H9 (cell line): ENCODE data around the gene RHOU. TPM values are rescaled to one million over a fixed set of nuclear protein-coding genes. Genes with fewer than 3 reads are reported as not detected.

ENCODE experiments used
- DNase-seq: peaks from one replicate; pipeline ENCODE4 v3.0.0-alpha.2; 2017
- H2AFZ ChIP-seq: one replicate; pipeline ENCODE4 v1.6.1; 2013; ENCODE audit warnings: mild to moderate bottlenecking, low read length, control low read depth, moderate library complexity
- H2AK5ac ChIP-seq: 2 replicates; pipeline ENCODE4 v1.6.1; 2013; ENCODE audit warnings: low read length, control low read depth, mixed read lengths; ENCODE audit not compliant: insufficient read length
- H2BK120ac ChIP-seq: one replicate; pipeline ENCODE4 v1.6.1; 2013; ENCODE audit warnings: low read depth, mild to moderate bottlenecking, low read length, control low read depth, inconsistent platforms; ENCODE audit not compliant: poor library complexity, severe bottlenecking
- H2BK12ac ChIP-seq: 2 replicates; pipeline ENCODE4 v1.6.1; 2013; ENCODE audit warnings: low read length, control low read depth, mixed read lengths, low read depth; ENCODE audit not compliant: insufficient read length
- H2BK15ac ChIP-seq: 2 replicates; pipeline ENCODE4 v1.6.1; 2013; ENCODE audit warnings: low read depth, low read length, control low read depth
- H2BK20ac ChIP-seq: one replicate; pipeline ENCODE4 v1.6.1; 2013; ENCODE audit warnings: low read depth, mild to moderate bottlenecking, low read length, control low read depth, inconsistent platforms; ENCODE audit not compliant: poor library complexity, severe bottlenecking
- H2BK5ac ChIP-seq: 2 replicates; pipeline ENCODE4 v1.6.1; 2013; ENCODE audit warnings: low read length, control low read depth, mixed read lengths; ENCODE audit not compliant: insufficient read length
- H3K14ac ChIP-seq: 2 replicates; pipeline ENCODE4 v1.6.1; 2013; ENCODE audit warnings: low read length, control low read depth; ENCODE audit not compliant: insufficient read depth
- H3K18ac ChIP-seq: 2 replicates; pipeline ENCODE4 v1.6.1; 2013; ENCODE audit warnings: low read depth, mild to moderate bottlenecking, mixed read lengths, low read length, control low read depth; ENCODE audit not compliant: insufficient read length
- H3K23ac ChIP-seq: 2 replicates; pipeline ENCODE4 v1.6.1; 2013; ENCODE audit warnings: low read length, control low read depth, mixed read lengths, low read depth; ENCODE audit not compliant: insufficient read length
- H3K23me2 ChIP-seq: 2 replicates; pipeline ENCODE4 v1.6.1; 2013; ENCODE audit warnings: low read depth, mild to moderate bottlenecking, mixed read lengths, low read length, control low read depth; ENCODE audit not compliant: insufficient read length, poor library complexity, severe bottlenecking
- H3K27ac ChIP-seq: 2 replicates; pipeline ENCODE4 v1.5.1; 2013; ENCODE audit warnings: low read length, control low read depth, mixed read lengths, low read depth; ENCODE audit not compliant: insufficient read length
- H3K27me3 ChIP-seq: 2 replicates; pipeline ENCODE4 v1.6.1; 2013; ENCODE audit warnings: low read length, control low read depth, inconsistent platforms; ENCODE audit not compliant: insufficient read depth
- H3K4ac ChIP-seq: 2 replicates; pipeline ENCODE4 v1.6.1; 2013; ENCODE audit warnings: low read depth, mild to moderate bottlenecking, control low read depth, inconsistent platforms, low read length, moderate library complexity
- H3K4me1 ChIP-seq: 2 replicates; pipeline ENCODE4 v1.6.1; 2013; ENCODE audit warnings: low read length, control low read depth, inconsistent platforms; ENCODE audit not compliant: insufficient read depth
- H3K4me2 ChIP-seq: 2 replicates; pipeline ENCODE4 v1.6.1; 2013; ENCODE audit warnings: low read length, control low read depth, mixed read lengths; ENCODE audit not compliant: insufficient read length, insufficient read depth
- H3K56ac ChIP-seq: 2 replicates; pipeline ENCODE4 v1.6.1; 2013; ENCODE audit warnings: low read depth, mild to moderate bottlenecking, mixed read lengths, low read length, control low read depth; ENCODE audit not compliant: insufficient read length
- H3K79me1 ChIP-seq: 2 replicates; pipeline ENCODE4 v1.6.1; 2013; ENCODE audit warnings: low read depth, mild to moderate bottlenecking, moderate library complexity, low read length, control low read depth, inconsistent platforms; ENCODE audit not compliant: insufficient read depth, poor library complexity, severe bottlenecking
- H3K79me2 ChIP-seq: 2 replicates; pipeline ENCODE4 v1.6.1; 2013; ENCODE audit warnings: low read length, control low read depth, inconsistent platforms; ENCODE audit not compliant: insufficient read depth
- H3K9ac ChIP-seq: 2 replicates; pipeline ENCODE4 v1.6.1; 2013; ENCODE audit warnings: low read length, control low read depth, mixed read lengths; ENCODE audit not compliant: insufficient read length; ENCODE audit errors: extremely low read depth
- H3K9me3 ChIP-seq: one replicate; pipeline ENCODE4 v1.6.1; 2013; ENCODE audit warnings: low read depth, low read length, inconsistent platforms; ENCODE audit not compliant: control insufficient read depth
- H3T11ph ChIP-seq: one replicate; pipeline ENCODE4 v1.6.1; 2013; ENCODE audit warnings: mild to moderate bottlenecking, low read length, control low read depth, inconsistent platforms
- H4K20me1 ChIP-seq: one replicate; pipeline ENCODE4 v1.6.1; 2013; ENCODE audit not compliant: control insufficient read depth, insufficient read length, insufficient read depth
- H4K5ac ChIP-seq: 2 replicates; pipeline ENCODE4 v1.6.1; 2013; ENCODE audit warnings: low read depth, mild to moderate bottlenecking, mixed read lengths, low read length, control low read depth; ENCODE audit not compliant: insufficient read length
- H4K8ac ChIP-seq: replicated peaks from 2 replicates; pipeline ENCODE4 v1.6.1; 2013; ENCODE audit warnings: low read length, control low read depth, mixed read lengths, low read depth; ENCODE audit not compliant: insufficient read length
- H4K91ac ChIP-seq: 2 replicates; pipeline ENCODE4 v1.6.1; 2013; ENCODE audit warnings: low read depth, mild to moderate bottlenecking, moderate library complexity, mixed read lengths, low read length, control low read depth; ENCODE audit not compliant: insufficient read length
- H3K27ac Mint-ChIP-seq, 3 experiments: 2 replicates in 2 of 3; 3 replicates in 1 of 3; pipeline ENCODE4 v1.8.0; 2020 to 2021; ENCODE audit warnings: mixed read lengths in 3 of 3, mild to moderate bottlenecking in 1 of 3, moderate library complexity in 1 of 3
- H3K27me3 Mint-ChIP-seq: 2 replicates; pipeline ENCODE4 v1.8.0; 2021; ENCODE audit warnings: low read depth, mild to moderate bottlenecking, moderate library complexity, mixed read lengths
- H3K36me3 Mint-ChIP-seq, 3 experiments: 2 replicates in 2 of 3; 3 replicates in 1 of 3; pipeline ENCODE4 v1.8.0; 2020 to 2021; ENCODE audit warnings: low read depth in 3 of 3, mixed read lengths in 3 of 3; ENCODE audit not compliant: insufficient read depth in 1 of 3
- H3K4me1 Mint-ChIP-seq, 2 experiments: 2 replicates each; pipeline ENCODE4 v1.8.0; 2020; ENCODE audit warnings: mixed read lengths in 2 of 2
- H3K4me3 Mint-ChIP-seq, 2 experiments: 2 replicates in 1 of 2; 3 replicates in 1 of 2; pipeline ENCODE4 v1.8.0; 2020 to 2021; ENCODE audit warnings: mild to moderate bottlenecking in 2 of 2, mixed read lengths in 2 of 2, moderate library complexity in 1 of 2
- H3K9me3 Mint-ChIP-seq, 2 experiments: 2 replicates in 1 of 2; 3 replicates in 1 of 2; pipeline ENCODE4 v1.8.0; 2020; ENCODE audit warnings: mild to moderate bottlenecking in 2 of 2, mixed read lengths in 2 of 2, moderate library complexity in 1 of 2
- WGBS: extraction: QIAGEN DNeasy Blood & Tissue Kit; methylation state at CpG from one replicate; pipeline ENCODE4 v1.1.7; 2013; ENCODE audit warnings: missing lambda C conversion rate, low lambda C conversion rate, mixed read lengths; ENCODE audit not compliant: insufficient read length; ENCODE audit errors: extremely low coverage; 5-methylcytosine and 5-hydroxymethylcytosine counted together
- total RNA-seq: library from RNA; stranded (reverse); gene quantifications from 2 replicates; pipeline ENCODE4 v1.2.1, GENCODE V29; 2021
- TF ChIP-seq, protein P1 (sequence below): fragments of 200-600 bp; sonication (generic); conservative IDR thresholded peaks from 3 replicates; pipeline ENCODE4 v1.8.0; 2021; ENCODE audit warnings: antibody characterized with exemption, mild to moderate bottlenecking

Gene RHOU
- total RNA-seq, 1 experiment from 2014 or later = 3.9 TPM

DNA sequence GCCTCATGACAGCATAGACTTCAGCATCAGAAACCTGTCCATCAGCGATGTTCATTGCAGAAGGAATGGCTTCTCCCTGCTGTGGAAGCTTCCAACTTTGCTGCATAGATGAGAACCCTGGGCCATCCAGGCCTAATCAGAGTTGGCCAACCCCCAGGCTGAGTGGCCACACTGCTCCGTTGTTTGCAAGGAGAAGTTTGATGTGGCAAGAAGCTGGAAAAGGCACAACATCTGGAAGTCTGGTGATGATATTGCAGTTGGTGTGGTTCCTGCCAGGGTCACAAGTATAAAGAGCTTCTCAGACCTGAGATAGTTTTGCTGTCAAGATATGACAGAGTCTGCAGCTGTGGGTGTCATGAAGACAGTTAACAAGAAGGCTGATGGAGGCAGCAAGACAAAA is 41.2 kb downstream of the RHOU start:
- Mint-ChIP-seq H3K36me3 (no peaks in the 10 kb centered on the region; a peak in 1 of 7 replicates), H3K4me1 (peaks cover 0 to 3% of the 10 kb centered on the region in 2 experiments; a peak in 1 of 4 replicates), H3K9me3 (no peaks in the 10 kb centered on the region; a peak in 2 of 5 replicates), H3K27me3 (no peaks in the 10 kb centered on the region), H3K4me3 (no peak overlapping the region), H3K27ac (no peak overlapping the region)
- no peak overlapping the region for H3K4me2 ChIP-seq
- H4K8ac ChIP-seq = no peak overlapping the region
- TF ChIP-seq, protein P1, sequence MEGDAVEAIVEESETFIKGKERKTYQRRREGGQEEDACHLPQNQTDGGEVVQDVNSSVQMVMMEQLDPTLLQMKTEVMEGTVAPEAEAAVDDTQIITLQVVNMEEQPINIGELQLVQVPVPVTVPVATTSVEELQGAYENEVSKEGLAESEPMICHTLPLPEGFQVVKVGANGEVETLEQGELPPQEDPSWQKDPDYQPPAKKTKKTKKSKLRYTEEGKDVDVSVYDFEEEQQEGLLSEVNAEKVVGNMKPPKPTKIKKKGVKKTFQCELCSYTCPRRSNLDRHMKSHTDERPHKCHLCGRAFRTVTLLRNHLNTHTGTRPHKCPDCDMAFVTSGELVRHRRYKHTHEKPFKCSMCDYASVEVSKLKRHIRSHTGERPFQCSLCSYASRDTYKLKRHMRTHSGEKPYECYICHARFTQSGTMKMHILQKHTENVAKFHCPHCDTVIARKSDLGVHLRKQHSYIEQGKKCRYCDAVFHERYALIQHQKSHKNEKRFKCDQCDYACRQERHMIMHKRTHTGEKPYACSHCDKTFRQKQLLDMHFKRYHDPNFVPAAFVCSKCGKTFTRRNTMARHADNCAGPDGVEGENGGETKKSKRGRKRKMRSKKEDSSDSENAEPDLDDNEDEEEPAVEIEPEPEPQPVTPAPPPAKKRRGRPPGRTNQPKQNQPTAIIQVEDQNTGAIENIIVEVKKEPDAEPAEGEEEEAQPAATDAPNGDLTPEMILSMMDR = no peak
- no peak overlapping the region for H3T11ph ChIP-seq
- no peak overlapping the region for H4K91ac ChIP-seq
- no peak for DNase-seq
- H3K4ac ChIP-seq = no peak overlapping the region
- H3K27me3 ChIP-seq = no peaks in the 10 kb centered on the region
- H3K23me2 ChIP-seq = no peaks in the 10 kb centered on the region
- no peak overlapping the region for H2BK5ac ChIP-seq
- H2AFZ ChIP-seq = no peak overlapping the region
- H3K9me3 ChIP-seq = no peaks in the 10 kb centered on the region
- no peak overlapping the region for H3K27ac ChIP-seq
- no peaks in the 10 kb centered on the region for H4K20me1 ChIP-seq
- H3K79me1 ChIP-seq = no peaks in the 10 kb centered on the region
- no peaks in the 10 kb centered on the region for H3K79me2 ChIP-seq
- H2AK5ac ChIP-seq = no peak overlapping the region
- H3K23ac ChIP-seq = no peak overlapping the region
- H3K9ac ChIP-seq = no peak overlapping the region
- no peak overlapping the region for H2BK120ac ChIP-seq
- H2BK15ac ChIP-seq = no peak overlapping the region
- no peak overlapping the region for H3K14ac ChIP-seq
- H2BK12ac ChIP-seq = no peak overlapping the region
- no peak overlapping the region for H3K56ac ChIP-seq
- no peak overlapping the region for H2BK20ac ChIP-seq
- WGBS = no CpG with 5 or more reads among the region's 2 CpGs
- H3K4me1 ChIP-seq = no peaks in the 10 kb centered on the region
- no peak overlapping the region for H4K5ac ChIP-seq
- no peak overlapping the region for H3K18ac ChIP-seq
